Measurements from ENCODE around the gene OR51L1. TPM values are rescaled to one million over a fixed set of nuclear protein-coding genes. Genes with fewer than 3 reads are reported as not detected.

Gene OR51L1
- total RNA-seq, 2 donors from 2014 or later: not detected

DNA sequence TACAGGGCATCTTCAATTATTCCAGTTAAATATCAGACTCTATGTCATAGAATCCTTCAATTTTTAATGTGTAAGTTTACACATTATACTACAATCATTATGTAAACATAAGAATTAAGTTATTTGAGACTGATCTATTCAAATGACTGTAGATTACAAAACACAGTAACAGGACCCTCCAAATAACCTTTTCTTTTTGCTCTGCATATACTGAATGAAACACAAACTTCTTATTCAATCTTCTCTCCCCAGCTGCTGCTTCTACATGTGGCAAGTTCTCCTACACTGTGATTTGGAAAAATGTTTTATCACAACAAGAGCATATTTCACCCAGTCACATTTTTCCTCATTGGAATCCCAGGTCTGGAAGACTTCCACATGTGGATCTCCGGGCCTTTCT is 51.6 kb downstream of the OR51L1 start, which contains the start of gene OR52J3:
Gene OR52J3, plus strand, starts transcription at position 301 of the 400 bp plus-strand sequence. Its CDS starts 0 bp downstream, at position 301.
- H3K36me3 ChIP-seq (ENCODE audit: control insufficient read depth, insufficient read depth, low read length): no peaks in the 10 kb centered on the region
- H3K27me3 ChIP-seq (ENCODE audit: control insufficient read depth, insufficient read depth, low read length, poor library complexity, severe bottlenecking): no peaks in the 10 kb centered on the region
- H3K9me3 ChIP-seq (ENCODE audit: control insufficient read depth, low read length): no peaks in the 10 kb centered on the region
- H3K4me3 Mint-ChIP-seq: no peak within 1 kb of the TSS
- no peak for DNase-seq
- no peak within 1 kb of the TSS for H3K9ac ChIP-seq (ENCODE audit: extremely low read depth, low read length, poor library complexity, severe bottlenecking)
- TF ChIP-seq, protein P1, sequence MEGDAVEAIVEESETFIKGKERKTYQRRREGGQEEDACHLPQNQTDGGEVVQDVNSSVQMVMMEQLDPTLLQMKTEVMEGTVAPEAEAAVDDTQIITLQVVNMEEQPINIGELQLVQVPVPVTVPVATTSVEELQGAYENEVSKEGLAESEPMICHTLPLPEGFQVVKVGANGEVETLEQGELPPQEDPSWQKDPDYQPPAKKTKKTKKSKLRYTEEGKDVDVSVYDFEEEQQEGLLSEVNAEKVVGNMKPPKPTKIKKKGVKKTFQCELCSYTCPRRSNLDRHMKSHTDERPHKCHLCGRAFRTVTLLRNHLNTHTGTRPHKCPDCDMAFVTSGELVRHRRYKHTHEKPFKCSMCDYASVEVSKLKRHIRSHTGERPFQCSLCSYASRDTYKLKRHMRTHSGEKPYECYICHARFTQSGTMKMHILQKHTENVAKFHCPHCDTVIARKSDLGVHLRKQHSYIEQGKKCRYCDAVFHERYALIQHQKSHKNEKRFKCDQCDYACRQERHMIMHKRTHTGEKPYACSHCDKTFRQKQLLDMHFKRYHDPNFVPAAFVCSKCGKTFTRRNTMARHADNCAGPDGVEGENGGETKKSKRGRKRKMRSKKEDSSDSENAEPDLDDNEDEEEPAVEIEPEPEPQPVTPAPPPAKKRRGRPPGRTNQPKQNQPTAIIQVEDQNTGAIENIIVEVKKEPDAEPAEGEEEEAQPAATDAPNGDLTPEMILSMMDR (conservative IDR thresholded peaks at IDR 0.05): no peak
- H3K36me3 Mint-ChIP-seq (ENCODE audit: low read depth): no peaks in the 10 kb centered on the region
- H3K27me3 Mint-ChIP-seq (ENCODE audit: insufficient read depth): no peaks in the 10 kb centered on the region
- H3K27ac ChIP-seq (ENCODE audit: low read depth, low read length): no peak within 1 kb of the TSS
- no peak within 1 kb of the TSS for H3K27ac Mint-ChIP-seq
- 82 to 95% methylated on average over 1 of the region's 1 CpG for WGBS, 2 experiments (ENCODE audit: insufficient coverage in 1 of 2, insufficient read length in 1 of 2)
- H3K9me3 Mint-ChIP-seq: no peaks in the 10 kb centered on the region
- no peak within 1 kb of the TSS for H3K4me3 ChIP-seq (ENCODE audit: low read length)
- H3K4me1 ChIP-seq (ENCODE audit: control insufficient read depth, insufficient read depth, low read length): no peaks in the 10 kb centered on the region
- no peaks in the 10 kb centered on the region for H3K4me1 Mint-ChIP-seq

DNA sequence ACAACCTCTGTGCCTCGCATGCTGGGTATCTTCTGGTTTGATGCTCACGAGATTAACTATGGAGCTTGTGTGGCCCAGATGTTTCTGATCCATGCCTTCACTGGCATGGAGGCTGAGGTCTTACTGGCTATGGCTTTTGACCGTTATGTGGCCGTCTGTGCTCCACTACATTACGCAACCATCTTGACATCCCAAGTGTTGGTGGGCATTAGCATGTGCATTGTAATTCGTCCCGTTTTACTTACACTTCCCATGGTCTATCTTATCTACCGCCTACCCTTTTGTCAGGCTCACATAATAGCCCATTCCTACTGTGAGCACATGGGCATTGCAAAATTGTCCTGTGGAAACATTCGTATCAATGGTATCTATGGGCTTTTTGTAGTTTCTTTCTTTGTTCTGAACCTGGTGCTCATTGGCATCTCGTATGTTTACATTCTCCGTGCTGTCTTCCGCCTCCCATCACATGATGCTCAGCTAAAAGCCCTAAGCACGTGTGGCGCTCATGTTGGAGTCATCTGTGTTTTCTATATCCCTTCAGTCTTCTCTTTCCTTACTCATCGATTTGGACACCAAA is 52.2 kb downstream of the OR51L1 start:
- Histone ChIP-seq H3K27me3 (ENCODE audit: control insufficient read depth, insufficient read depth, low read length, poor library complexity, severe bottlenecking) (no peaks in the 10 kb centered on the region), H3K36me3 (ENCODE audit: control insufficient read depth, insufficient read depth, low read length) (no peaks in the 10 kb centered on the region), H3K27ac (ENCODE audit: low read depth, low read length) (no peak overlapping the region), H3K9me3 (ENCODE audit: control insufficient read depth, low read length) (no peaks in the 10 kb centered on the region), H3K9ac (ENCODE audit: extremely low read depth, low read length, poor library complexity, severe bottlenecking) (no peak overlapping the region), H3K4me3 (ENCODE audit: low read length) (no peak overlapping the region), H3K4me1 (ENCODE audit: control insufficient read depth, insufficient read depth, low read length) (no peaks in the 10 kb centered on the region)
- 91% methylated on average over 15 of the region's 15 CpGs for WGBS, 2 experiments (ENCODE audit: insufficient coverage in 1 of 2, insufficient read length in 1 of 2)
- peak; percentile 33 for DNase-seq
- Mint-ChIP-seq H3K27ac (no peak overlapping the region), H3K4me3 (no peak overlapping the region), H3K9me3 (no peaks in the 10 kb centered on the region), H3K27me3 (ENCODE audit: insufficient read depth) (no peaks in the 10 kb centered on the region), H3K36me3 (ENCODE audit: low read depth) (no peaks in the 10 kb centered on the region), H3K4me1 (no peaks in the 10 kb centered on the region)
- TF ChIP-seq, protein P1 (conservative IDR thresholded peaks at IDR 0.05): no peak

Other genes starting within 250 kb of the OR51L1 start
- gene OR51F1, start 224.9 kb upstream of the OR51L1 start, total RNA-seq: not detected
- gene OR52R1, start 190.5 kb upstream of the OR51L1 start, total RNA-seq: not detected
- not detected for gene OR51F2, start 173.5 kb upstream of the OR51L1 start, total RNA-seq
- gene OR51S1, start 145.6 kb upstream of the OR51L1 start, total RNA-seq: not detected
- gene OR51T1, start 113.0 kb upstream of the OR51L1 start, total RNA-seq: not detected
- gene OR51A7, start 91.1 kb upstream of the OR51L1 start, total RNA-seq: not detected
- gene OR51G2, start 75.5 kb upstream of the OR51L1 start, total RNA-seq: not detected
- gene OR51G1, start 70.5 kb upstream of the OR51L1 start, total RNA-seq: not detected
- gene OR51A4, start 47.2 kb upstream of the OR51L1 start, total RNA-seq: not detected
- not detected for gene OR51A2, start 39.1 kb upstream of the OR51L1 start, total RNA-seq
- gene OR52J3, start 51.7 kb downstream of the OR51L1 start, total RNA-seq: not detected
- not detected for gene OR52E2, start 64.8 kb downstream of the OR51L1 start, total RNA-seq
- gene OR52E1, start 74.7 kb downstream of the OR51L1 start, total RNA-seq: not detected
- gene OR52A5, start 143.5 kb downstream of the OR51L1 start, total RNA-seq: under 1 TPM; 0.13 to 0.15 TPM
- 10 to 100 TPM in 1 of 2 donors, 1 to 10 TPM in 1; 2.5 to 14.3 TPM for gene OR52A1, start 159.9 kb downstream of the OR51L1 start, total RNA-seq
- gene OR51V1, start 205.8 kb downstream of the OR51L1 start, total RNA-seq: not detected
- not detected for gene HBB, start 232.2 kb downstream of the OR51L1 start, total RNA-seq
- not detected for gene HBD, start 239.6 kb downstream of the OR51L1 start, total RNA-seq